Upper lobe of right lung (tissue), 1 donor: ENCODE data around the gene CPED1. TPM values are rescaled to one million over a fixed set of nuclear protein-coding genes. Genes with fewer than 3 reads are reported as not detected.

Source experiments
- ATAC-seq: fragments of 200-7000 bp; cut with Tn5 transposase; one replicate; pipeline ENCODE4 v1.9.1; 2020; ENCODE audit warnings: mild to moderate bottlenecking, moderate library complexity
- DNase-seq: peaks from one replicate; pipeline ENCODE4 v3.0.0-alpha.2; 2020
- H3K27ac ChIP-seq: fragments of 200-600 bp; one replicate; pipeline ENCODE4 v1.8.0; 2022
- H3K27me3 ChIP-seq: fragments of 200-600 bp; one replicate; pipeline ENCODE4 v1.8.0; 2022; ENCODE audit warnings: mild to moderate bottlenecking
- H3K36me3 ChIP-seq: fragments of 200-600 bp; one replicate; pipeline ENCODE4 v1.8.0; 2022
- H3K4me1 ChIP-seq: fragments of 200-600 bp; one replicate; pipeline ENCODE4 v1.8.0; 2022
- H3K4me3 ChIP-seq: fragments of 200-600 bp; one replicate; pipeline ENCODE4 v1.8.0; 2022; ENCODE audit warnings: mild to moderate bottlenecking
- H3K9me3 ChIP-seq: fragments of 200-600 bp; one replicate; pipeline ENCODE4 v1.8.0; 2022
- CTCF ChIP-seq: fragments of 200-600 bp; IDR thresholded peaks from one replicate; pipeline ENCODE4 v1.8.0; 2022; ENCODE audit warnings: antibody characterized with exemption
- intact Hi-C: fragments of 100-400 bp; cut with DNase I; formaldehyde crosslinking; loops from one replicate; pipeline ENCODE4 v1.11.0; 2022
- total RNA-seq: library from RNA; stranded (reverse); fragmentation: NEBNext Ultra II Directional; extraction: Animal tissue kit (Norgen Biotek cat#: 25700); gene quantifications from one replicate; pipeline ENCODE4 v1.2.1, GENCODE V29; 2021
- donor health status: DM: no; HTN: yes; CAD: no; lungs with severe emphysema.

CPED1 gene
- total RNA-seq, 1 donor from 2014 or later = 39.2 TPM

DNA sequence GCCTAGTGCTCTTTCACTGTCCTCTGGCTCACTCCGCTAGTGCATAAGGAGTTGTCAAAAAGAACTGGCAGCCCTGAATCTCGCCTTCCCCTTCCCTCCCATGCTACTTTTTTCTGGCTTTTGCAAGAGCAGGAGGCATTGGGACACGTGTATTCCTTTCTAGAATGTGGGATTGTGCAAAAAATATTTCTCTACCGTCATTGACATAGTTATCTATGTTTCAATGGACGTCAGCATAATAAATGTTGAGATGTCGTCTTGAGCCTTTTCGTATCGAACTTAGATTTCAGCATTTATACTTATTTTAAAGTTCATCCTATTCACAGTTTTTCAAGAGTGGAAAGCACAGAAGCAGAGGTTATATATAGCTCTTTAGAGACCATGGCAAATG lies 37.2 kb upstream of the CPED1 start:
- Histone ChIP-seq H3K4me1 (peaks cover 17% of the 10 kb centered on the region), H3K36me3 (peaks cover 25% of the 10 kb centered on the region), H3K4me3 (peak overlapping the region; percentile 75), H3K9me3 (no peaks in the 10 kb centered on the region), H3K27ac (peak overlapping the region; percentile 95), H3K27me3 (no peaks in the 10 kb centered on the region)
- ATAC-seq (no peak), DNase-seq (no peak)
- intact Hi-C loops = no loop called here
- no peak for TF ChIP-seq CTCF

- no peaks in the 10 kb centered on the region for H3K27me3 ChIP-seq
- peak overlapping the region; percentile 75 for H3K4me3 ChIP-seq
- no peak for ATAC-seq
- no peak for TF ChIP-seq CTCF
- H3K27ac ChIP-seq = no peak overlapping the region
- H3K4me1 ChIP-seq = peaks cover 17% of the 10 kb centered on the region
- no peak for DNase-seq
- peaks cover 30% of the 10 kb centered on the region for H3K36me3 ChIP-seq
- no peaks in the 10 kb centered on the region for H3K9me3 ChIP-seq
- intact Hi-C loops = no loop called here
Measured at GRCh38 chr7:120951826-120952225, 36.7 kb upstream of the CPED1 start.

- intact Hi-C loops = no loop called here
- H3K9me3 ChIP-seq = no peaks in the 10 kb centered on the region
- no peak for TF ChIP-seq CTCF
- H3K36me3 ChIP-seq = peaks cover 40% of the 10 kb centered on the region
- DNase-seq (no peak), ATAC-seq (no peak)
- H3K4me3 ChIP-seq = no peak overlapping the region
- no peaks in the 10 kb centered on the region for H3K27me3 ChIP-seq
- peaks cover 10% of the 10 kb centered on the region for H3K4me1 ChIP-seq
- H3K27ac ChIP-seq = no peak overlapping the region
Measured at GRCh38 chr7:120955577-120956149, 32.8 kb upstream of the CPED1 start.

GRCh38 chr7:120959929-120960484 lies 28.5 kb upstream of the CPED1 start:
- Histone ChIP-seq H3K4me3 (no peak overlapping the region), H3K9me3 (no peaks in the 10 kb centered on the region), H3K27ac (no peak overlapping the region), H3K27me3 (no peaks in the 10 kb centered on the region), H3K4me1 (no peaks in the 10 kb centered on the region), H3K36me3 (peaks cover 32% of the 10 kb centered on the region)
- intact Hi-C loops = no loop called here
- no peak for DNase-seq
- no peak for ATAC-seq
- TF ChIP-seq CTCF = no peak

DNA sequence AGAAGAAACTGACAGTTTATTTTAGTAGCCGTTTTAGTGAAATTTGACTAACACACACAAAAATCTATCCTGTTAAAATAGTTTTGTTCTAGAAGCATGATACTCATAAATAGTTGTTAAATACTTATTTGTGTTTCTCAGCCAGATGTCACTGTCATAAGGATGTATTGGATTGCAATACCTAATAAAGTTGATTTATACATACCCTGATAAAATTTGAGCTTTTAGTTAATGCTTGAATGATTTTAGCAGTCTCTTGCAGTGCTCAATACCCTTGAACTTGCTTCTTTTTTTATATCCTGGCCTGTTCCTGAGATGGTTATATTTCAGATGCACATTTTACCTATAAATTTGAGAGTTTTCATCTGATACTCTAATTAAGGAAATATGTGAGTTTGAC lies 27.8 kb upstream of the CPED1 start:
- Histone ChIP-seq H3K4me1 (no peaks in the 10 kb centered on the region), H3K4me3 (no peak overlapping the region), H3K36me3 (peaks cover 32% of the 10 kb centered on the region), H3K27me3 (no peaks in the 10 kb centered on the region), H3K27ac (no peak overlapping the region), H3K9me3 (no peaks in the 10 kb centered on the region)
- TF ChIP-seq CTCF = no peak
- ATAC-seq = no peak
- intact Hi-C loops = no loop called here
- DNase-seq = no peak
